ENCODE data around the gene C5orf46. TPM values are rescaled to one million over a fixed set of nuclear protein-coding genes. Genes with fewer than 3 reads are reported as not detected.

Gene C5orf46
- total RNA-seq, 2 donors from 2014 or later, result not detected

DNA sequence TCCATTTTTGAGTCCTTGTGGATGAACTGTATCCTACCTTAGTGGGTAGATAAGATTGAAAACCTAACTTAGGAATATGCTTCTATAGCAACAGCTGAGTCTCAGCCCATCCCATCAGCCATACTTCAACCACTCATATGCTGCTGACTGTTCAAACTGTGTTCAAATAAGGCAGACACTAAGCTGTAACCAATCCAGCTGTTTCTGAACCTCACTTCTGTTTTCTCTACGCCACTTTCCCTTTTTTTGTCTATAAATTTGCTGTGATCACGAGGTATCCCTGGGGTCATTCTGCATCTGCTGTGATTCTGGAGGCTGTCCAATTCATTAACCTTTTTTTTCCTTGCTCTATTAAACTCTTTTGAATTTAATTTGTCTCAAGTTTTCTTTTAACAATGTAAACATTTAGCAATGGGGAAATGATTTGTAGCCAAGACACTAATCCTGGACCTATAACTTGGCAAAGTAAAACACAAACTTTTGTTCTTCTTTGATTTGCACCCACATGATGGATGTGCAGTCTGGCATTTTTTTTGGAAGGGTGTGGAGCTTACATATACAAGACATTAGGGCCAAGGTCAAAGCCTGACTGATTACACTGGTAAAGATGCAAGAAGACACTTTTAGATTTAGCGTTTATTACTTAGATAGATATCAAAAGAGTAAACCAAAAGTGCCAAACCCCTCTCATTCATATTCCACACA lies 42.7 kb downstream of the C5orf46 start:
- Mint-ChIP-seq H3K4me3 (no peak overlapping the region), H3K27me3 (peaks cover 10% of the 10 kb centered on the region), H3K27ac (no peak overlapping the region), H3K36me3 (ENCODE audit: low read depth) (no peaks in the 10 kb centered on the region), H3K4me1 (peaks cover 3% of the 10 kb centered on the region)
- H3K9me3 ChIP-seq (ENCODE audit: control insufficient read depth, low read length, poor library complexity, severe bottlenecking), result no peaks in the 10 kb centered on the region
- DNase-seq (no peak), ATAC-seq (no peak)

DNA sequence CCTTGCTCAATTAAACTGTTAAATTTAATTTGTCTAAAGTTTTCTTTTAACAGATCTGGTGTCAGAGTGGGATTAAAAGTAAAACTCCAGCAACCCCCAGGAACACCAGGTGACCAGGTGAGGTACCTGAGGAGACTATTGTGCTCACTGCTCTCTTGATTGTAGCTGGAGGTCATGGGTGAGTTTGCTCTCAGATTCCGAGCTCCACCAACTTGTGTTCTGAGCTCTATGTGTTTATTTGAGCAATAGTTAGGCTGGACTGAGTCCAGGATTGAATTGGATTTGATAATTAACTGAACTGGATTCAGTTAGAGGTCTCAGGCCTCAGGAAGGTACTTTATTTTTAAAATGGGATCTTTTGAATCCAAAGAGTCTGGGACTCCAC lies 45.7 kb downstream of the C5orf46 start:
- DNase-seq (no peak), ATAC-seq (no peak)
- no peaks in the 10 kb centered on the region for H3K36me3 Mint-ChIP-seq (ENCODE audit: low read depth)
- H3K4me1 Mint-ChIP-seq, result peaks cover 4% of the 10 kb centered on the region
- H3K27me3 Mint-ChIP-seq, result peaks cover 13% of the 10 kb centered on the region
- no peaks in the 10 kb centered on the region for H3K9me3 ChIP-seq (ENCODE audit: control insufficient read depth, low read length, poor library complexity, severe bottlenecking)
- no peak overlapping the region for H3K27ac Mint-ChIP-seq
- H3K4me3 Mint-ChIP-seq, result no peak overlapping the region

DNA sequence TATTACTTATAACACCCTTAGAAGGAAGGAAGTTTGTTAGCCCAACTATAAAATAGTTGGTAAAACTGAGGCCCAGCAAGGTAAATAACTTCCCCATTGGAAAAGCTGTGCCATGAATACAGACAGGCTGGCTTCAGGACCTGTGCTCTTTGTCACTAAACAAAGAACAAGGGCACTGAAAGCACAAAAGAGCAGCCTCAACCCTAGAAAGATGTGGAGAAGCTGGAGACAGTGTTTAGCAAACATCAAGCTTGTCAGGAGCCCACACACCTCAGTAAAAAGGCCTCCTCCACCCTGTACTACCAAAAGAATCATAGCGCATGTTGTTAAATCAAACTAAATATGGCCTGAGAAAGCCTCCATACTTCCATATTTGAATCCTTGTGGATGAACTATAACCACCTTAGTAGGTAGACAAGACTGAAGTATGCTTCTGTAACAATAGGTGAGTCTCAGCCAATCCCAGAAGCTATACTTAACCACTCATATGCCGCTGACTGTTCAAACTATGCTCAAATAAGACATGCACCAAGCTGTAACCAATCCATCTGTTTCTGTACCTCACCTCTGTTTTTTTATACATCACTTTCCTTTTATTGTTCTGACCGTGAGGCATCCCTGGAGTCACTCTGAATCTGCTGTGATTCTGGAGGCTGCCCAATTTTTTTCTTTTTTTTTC lies 46.2 kb downstream of the C5orf46 start:
- no peaks in the 10 kb centered on the region for H3K9me3 ChIP-seq (ENCODE audit: control insufficient read depth, low read length, poor library complexity, severe bottlenecking)
- no peak for ATAC-seq
- H3K36me3 Mint-ChIP-seq (ENCODE audit: low read depth), result no peaks in the 10 kb centered on the region
- H3K4me3 Mint-ChIP-seq, result no peak overlapping the region
- DNase-seq, result no peak
- H3K27me3 Mint-ChIP-seq, result peaks cover 14% of the 10 kb centered on the region
- H3K27ac Mint-ChIP-seq, result no peak overlapping the region
- H3K4me1 Mint-ChIP-seq, result peaks cover 4% of the 10 kb centered on the region

DNA sequence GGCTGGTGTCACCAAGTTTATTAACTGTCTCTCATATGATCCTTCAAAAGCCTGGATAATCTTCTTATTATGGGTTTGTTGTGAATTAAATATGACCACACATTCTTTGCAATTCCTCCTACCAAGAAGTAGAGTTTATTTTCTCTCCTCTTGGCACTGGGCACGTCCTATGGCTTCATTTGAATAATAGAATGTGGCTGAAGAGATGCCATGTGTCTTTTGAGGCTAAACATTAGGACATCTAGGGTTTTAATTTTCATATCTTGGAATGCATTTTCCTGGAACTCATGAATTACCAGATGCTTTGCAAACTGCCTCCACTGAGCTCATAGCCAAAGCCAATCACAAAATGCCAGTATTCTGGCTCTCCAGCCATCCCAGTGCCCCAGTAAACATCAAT lies 47.8 kb downstream of the C5orf46 start:
- Mint-ChIP-seq H3K36me3 (ENCODE audit: low read depth) (no peaks in the 10 kb centered on the region), H3K27ac (no peak overlapping the region), H3K4me1 (peaks cover 4% of the 10 kb centered on the region), H3K4me3 (no peak overlapping the region), H3K27me3 (peaks cover 19% of the 10 kb centered on the region)
- DNase-seq (no peak), ATAC-seq (no peak)
- H3K9me3 ChIP-seq (ENCODE audit: control insufficient read depth, low read length, poor library complexity, severe bottlenecking), result no peaks in the 10 kb centered on the region

DNA sequence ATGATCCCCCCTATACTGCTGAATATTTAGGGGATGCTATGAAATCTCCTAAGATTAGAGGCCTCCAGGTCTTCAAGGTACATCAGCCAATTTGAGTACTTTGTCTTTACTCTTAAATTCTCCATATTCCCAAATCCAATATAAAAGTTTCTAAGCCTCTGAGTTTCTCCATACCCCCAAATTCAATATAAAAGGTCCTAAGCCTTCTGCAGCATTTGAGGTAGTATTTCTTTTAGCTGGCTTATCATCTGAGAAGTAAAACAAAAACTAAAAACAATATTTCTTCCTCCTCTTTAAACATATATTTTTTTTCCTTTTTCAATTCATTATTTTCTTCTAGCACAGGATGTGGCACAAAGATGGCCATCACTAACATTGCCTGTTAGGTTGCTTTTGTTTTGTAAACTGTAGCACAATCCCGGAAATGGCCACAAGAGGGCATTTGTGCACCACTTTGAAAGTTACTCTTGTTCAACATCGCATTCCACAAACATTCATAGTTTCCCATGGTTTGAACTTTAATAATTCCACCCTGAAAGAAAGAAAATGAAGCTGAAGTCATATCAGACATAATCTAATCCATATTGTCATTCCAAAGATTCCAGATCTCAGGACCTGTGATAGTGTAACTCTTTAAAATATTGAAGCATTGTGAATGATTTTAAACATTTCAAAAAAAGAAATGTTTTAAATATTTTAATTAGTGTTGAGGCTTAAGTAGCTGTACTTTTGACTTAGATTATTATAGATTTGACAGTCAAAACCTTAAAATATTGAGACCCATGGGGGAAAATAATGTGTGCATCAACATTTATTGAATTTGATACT lies 48.8 kb downstream of the C5orf46 start:
- Mint-ChIP-seq H3K4me1 (peaks cover 7% of the 10 kb centered on the region), H3K4me3 (no peak overlapping the region), H3K36me3 (ENCODE audit: low read depth) (no peaks in the 10 kb centered on the region), H3K27me3 (peaks cover 19% of the 10 kb centered on the region), H3K27ac (no peak overlapping the region)
- DNase-seq (peak in 1 of 3 donors; percentile 11), ATAC-seq (no peak)
- no peaks in the 10 kb centered on the region for H3K9me3 ChIP-seq (ENCODE audit: control insufficient read depth, low read length, poor library complexity, severe bottlenecking)

DNA sequence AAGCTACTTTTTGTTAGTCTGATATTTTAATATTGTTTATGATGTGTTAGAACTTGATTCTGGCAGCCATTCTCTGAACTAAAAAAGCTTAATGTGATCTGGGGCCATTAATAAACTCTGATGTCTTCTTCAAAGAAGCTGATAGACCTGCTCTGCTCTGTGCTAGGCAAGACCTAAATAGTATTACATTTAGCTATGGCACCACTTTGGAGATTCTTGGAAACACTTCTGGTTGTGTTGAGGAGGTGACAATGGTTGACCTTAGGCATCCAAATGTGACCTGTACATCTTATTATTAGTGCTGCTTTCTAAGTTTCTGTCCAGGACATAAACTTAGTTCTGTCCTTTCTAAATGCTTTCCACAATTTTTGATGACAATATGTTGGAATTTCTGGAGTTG lies 49.5 kb downstream of the C5orf46 start:
- Mint-ChIP-seq H3K4me1 (peaks cover 7% of the 10 kb centered on the region), H3K27me3 (peaks cover 19% of the 10 kb centered on the region), H3K36me3 (ENCODE audit: low read depth) (no peaks in the 10 kb centered on the region), H3K27ac (no peak overlapping the region), H3K4me3 (no peak overlapping the region)
- DNase-seq (no peak), ATAC-seq (no peak)
- no peaks in the 10 kb centered on the region for H3K9me3 ChIP-seq (ENCODE audit: control insufficient read depth, low read length, poor library complexity, severe bottlenecking)

DNA sequence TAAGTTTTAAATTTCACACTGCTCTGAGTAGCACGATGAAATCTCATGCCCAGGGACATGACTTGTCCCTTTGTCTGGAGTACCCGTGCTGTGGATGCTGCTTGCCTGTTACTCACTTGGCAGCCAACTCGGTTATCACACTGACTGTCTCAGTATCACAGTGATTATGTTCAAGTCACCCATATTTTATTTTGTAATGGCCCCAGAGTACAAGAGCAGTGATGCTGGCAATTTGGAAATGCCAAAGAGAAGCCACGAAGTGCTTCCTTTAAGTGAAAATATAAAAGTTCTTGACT lies 50.6 kb downstream of the C5orf46 start:
- no peaks in the 10 kb centered on the region for H3K36me3 Mint-ChIP-seq (ENCODE audit: low read depth)
- H3K27me3 Mint-ChIP-seq, result peaks cover 19% of the 10 kb centered on the region
- H3K4me1 Mint-ChIP-seq, result peaks cover 7% of the 10 kb centered on the region
- H3K9me3 ChIP-seq (ENCODE audit: control insufficient read depth, low read length, poor library complexity, severe bottlenecking), result peaks cover 5% of the 10 kb centered on the region
- H3K27ac Mint-ChIP-seq, result no peak overlapping the region
- H3K4me3 Mint-ChIP-seq, result no peak overlapping the region
- DNase-seq, result no peak
- ATAC-seq, result no peak

DNA sequence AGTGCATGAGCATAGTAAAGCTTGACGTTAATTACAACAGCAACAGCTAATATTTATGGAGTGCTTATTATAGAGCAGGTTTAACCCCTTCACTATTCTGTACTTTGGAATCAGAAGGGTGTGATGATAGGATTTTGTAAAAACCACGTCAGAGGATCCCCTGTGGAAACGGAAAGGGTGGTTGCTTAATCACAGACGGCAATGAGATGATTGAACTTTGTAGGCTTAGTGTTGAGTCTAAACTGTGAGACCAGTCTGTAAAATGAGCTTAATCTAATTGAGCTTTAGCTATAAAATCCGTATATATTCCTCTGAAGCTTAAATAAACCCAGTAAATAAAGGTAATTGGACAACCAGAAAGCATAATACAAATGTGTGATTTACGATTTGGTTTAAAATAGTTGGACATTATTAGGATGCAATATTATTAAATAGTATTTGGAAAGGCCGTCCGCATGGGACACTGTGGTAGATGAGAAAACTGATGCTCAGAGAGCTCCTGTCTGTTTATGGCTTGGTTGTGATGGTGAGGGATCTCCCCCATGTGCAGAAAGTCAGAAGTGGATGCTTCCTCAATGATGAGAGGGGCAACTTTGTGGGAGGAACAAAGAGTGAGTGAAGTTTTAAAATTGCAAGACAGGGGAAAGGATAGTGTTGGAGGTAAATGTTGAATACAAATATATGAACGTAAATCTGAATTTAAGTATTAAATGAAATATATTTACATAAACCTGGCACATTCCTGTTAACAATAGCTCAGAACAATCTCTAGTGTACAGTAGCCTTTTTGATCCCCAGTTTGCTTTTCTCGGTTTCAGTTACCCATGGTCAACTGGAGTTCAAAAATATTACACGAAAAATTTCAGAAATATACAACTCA lies 51.2 kb downstream of the C5orf46 start:
- no peaks in the 10 kb centered on the region for H3K36me3 Mint-ChIP-seq (ENCODE audit: low read depth)
- H3K27me3 Mint-ChIP-seq, result peaks cover 20% of the 10 kb centered on the region
- peaks cover 4% of the 10 kb centered on the region for H3K4me1 Mint-ChIP-seq
- DNase-seq (no peak), ATAC-seq (no peak)
- no peak overlapping the region for H3K4me3 Mint-ChIP-seq
- H3K27ac Mint-ChIP-seq, result no peak overlapping the region
- peaks cover 5% of the 10 kb centered on the region for H3K9me3 ChIP-seq (ENCODE audit: control insufficient read depth, low read length, poor library complexity, severe bottlenecking)

DNA sequence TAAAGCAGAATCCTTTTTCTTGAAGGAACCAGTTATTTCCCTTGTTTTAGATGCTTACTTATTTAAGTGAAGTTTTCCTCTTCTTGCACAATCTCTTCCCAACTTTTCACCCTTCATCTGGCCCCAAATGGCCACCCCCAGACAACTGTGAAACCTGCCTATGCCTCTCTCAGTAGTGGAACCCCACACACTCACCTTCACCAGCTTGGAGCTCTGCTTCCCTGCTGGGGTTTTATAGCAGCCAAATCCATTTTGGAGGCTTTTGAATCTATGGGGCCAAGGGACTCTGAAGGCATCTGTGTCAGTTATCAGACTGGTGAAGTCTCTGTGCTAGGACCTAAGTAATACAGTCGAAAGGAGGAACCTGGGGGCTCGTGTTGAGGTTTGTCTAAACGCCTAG lies 52.0 kb downstream of the C5orf46 start:
- Mint-ChIP-seq H3K4me3 (no peak overlapping the region), H3K36me3 (ENCODE audit: low read depth) (no peaks in the 10 kb centered on the region)
- no peak for ATAC-seq

DNA sequence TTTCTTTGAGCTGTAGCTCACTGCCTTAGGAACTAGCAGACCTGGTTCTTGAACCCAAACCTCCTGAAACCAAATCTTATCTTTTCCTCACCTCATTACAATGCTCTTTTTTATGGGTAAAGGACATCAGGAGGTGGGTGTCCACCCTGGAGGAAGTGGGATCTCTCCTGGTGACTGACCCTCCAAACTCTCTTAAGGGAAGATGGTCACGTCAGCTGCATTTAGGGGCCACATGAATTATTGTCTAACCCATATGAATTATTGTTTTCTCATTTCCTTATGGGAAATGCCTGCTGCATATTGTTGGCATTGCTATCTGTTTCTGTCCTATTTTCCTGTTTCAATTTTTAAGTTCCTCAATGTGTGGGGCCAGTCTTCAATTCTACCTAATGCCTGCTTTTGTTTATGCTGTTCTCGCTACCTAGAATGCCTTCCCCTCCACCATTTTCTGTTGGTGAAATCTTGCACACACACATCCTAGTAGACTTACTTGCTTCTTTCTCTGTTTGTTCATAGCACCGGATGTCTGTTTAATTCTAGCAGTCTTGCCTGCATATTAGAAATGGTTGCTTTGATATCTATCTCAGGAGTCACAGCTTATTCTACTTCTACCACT lies 52.9 kb downstream of the C5orf46 start:
- Mint-ChIP-seq H3K27me3 (peaks cover 33% of the 10 kb centered on the region), H3K4me3 (no peak overlapping the region), H3K27ac (no peak overlapping the region), H3K4me1 (peaks cover 4% of the 10 kb centered on the region), H3K36me3 (ENCODE audit: low read depth) (no peaks in the 10 kb centered on the region)
- H3K9me3 ChIP-seq (ENCODE audit: control insufficient read depth, low read length, poor library complexity, severe bottlenecking), result peaks cover 5% of the 10 kb centered on the region
- DNase-seq (no peak), ATAC-seq (no peak)

More for the DNA sequence above, 52.0 kb downstream of the C5orf46 start:
- H3K9me3 ChIP-seq (ENCODE audit: control insufficient read depth, low read length, poor library complexity, severe bottlenecking), result peaks cover 5% of the 10 kb centered on the region
- Mint-ChIP-seq H3K4me1 (peaks cover 4% of the 10 kb centered on the region), H3K27ac (no peak overlapping the region), H3K27me3 (peaks cover 28% of the 10 kb centered on the region)
- DNase-seq, result no peak

DNA sequence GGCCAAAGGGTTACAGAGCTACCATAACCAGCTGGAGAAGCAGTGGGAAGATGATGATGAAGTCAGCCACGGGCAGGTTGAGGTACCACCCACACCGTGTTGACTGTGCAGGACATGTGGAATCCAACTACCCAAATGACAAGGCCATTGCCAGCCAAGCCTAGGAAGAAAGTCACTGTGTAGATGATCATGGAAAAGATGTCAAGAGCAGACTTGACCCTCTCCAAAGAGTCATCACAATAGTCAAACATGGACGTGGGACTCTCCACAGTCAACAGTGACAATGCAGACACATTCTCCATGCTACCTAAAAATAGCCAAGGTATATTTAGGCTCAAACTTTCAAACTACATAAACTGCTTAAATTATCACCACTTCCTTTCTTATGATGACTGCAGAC lies 54.0 kb downstream of the C5orf46 start:
- Mint-ChIP-seq H3K4me1 (peaks cover 5% of the 10 kb centered on the region), H3K27ac (no peak overlapping the region), H3K36me3 (ENCODE audit: low read depth) (no peaks in the 10 kb centered on the region), H3K27me3 (peaks cover 34% of the 10 kb centered on the region), H3K4me3 (no peak overlapping the region)
- DNase-seq (no peak), ATAC-seq (no peak)
- peaks cover 5% of the 10 kb centered on the region for H3K9me3 ChIP-seq (ENCODE audit: control insufficient read depth, low read length, poor library complexity, severe bottlenecking)

DNA sequence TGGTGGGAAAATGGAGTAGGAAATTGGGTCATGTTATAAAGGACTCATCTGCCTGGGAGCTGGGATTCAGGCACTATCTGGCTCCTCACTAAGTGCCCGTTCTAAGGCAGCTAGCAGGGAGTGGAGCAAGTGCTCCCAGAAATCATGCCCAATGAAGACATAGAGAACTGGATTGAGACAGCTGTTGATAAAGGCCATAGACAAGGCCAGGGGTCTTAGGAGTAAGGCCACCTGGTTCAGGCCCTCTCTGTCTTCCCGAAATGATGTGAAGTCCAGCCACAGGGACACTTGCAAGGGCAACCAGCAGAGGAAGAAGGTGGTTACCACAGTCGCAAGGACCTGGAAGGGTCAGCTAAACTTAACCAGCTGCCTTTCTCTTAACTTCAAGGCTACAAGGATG lies 54.8 kb downstream of the C5orf46 start:
- H3K36me3 Mint-ChIP-seq (ENCODE audit: low read depth), result no peaks in the 10 kb centered on the region
- ATAC-seq (no peak), DNase-seq (no peak)
- H3K9me3 ChIP-seq (ENCODE audit: control insufficient read depth, low read length, poor library complexity, severe bottlenecking), result peaks cover 5% of the 10 kb centered on the region
- no peak overlapping the region for H3K27ac Mint-ChIP-seq
- H3K4me1 Mint-ChIP-seq, result peaks cover 5% of the 10 kb centered on the region
- no peak overlapping the region for H3K4me3 Mint-ChIP-seq
- peaks cover 39% of the 10 kb centered on the region for H3K27me3 Mint-ChIP-seq
